Endodermal cell (in vitro differentiated cells): Measurements from ENCODE around the gene ELL. TPM values are rescaled to one million over a fixed set of nuclear protein-coding genes. Genes with fewer than 3 reads are reported as not detected.

Source experiments
- DNase-seq: peaks from one replicate; pipeline ENCODE4 v3.0.0-alpha.2; 2017
- H3K27ac ChIP-seq: 2 replicates; pipeline ENCODE4 v1.5.1; 2013; ENCODE audit warnings: mild to moderate bottlenecking, low read depth, low read length, moderate library complexity
- H3K27me3 ChIP-seq: 2 replicates; pipeline ENCODE4 v1.6.1; 2013; ENCODE audit warnings: mild to moderate bottlenecking, low read length, moderate library complexity; ENCODE audit not compliant: insufficient read depth, control insufficient read depth, poor library complexity, severe bottlenecking
- H3K36me3 ChIP-seq: 2 replicates; pipeline ENCODE4 v1.7.0; 2013; ENCODE audit warnings: mild to moderate bottlenecking, low read length, moderate library complexity; ENCODE audit not compliant: control insufficient read depth, insufficient read depth
- H3K4me1 ChIP-seq: one replicate; pipeline ENCODE4 v1.7.0; 2013; ENCODE audit warnings: low read length; ENCODE audit not compliant: control insufficient read depth, insufficient read depth
- H3K4me3 ChIP-seq: 2 replicates; pipeline ENCODE4 v1.5.1; 2013; ENCODE audit warnings: mild to moderate bottlenecking, low read length, moderate library complexity
- H3K9ac ChIP-seq: 2 replicates; pipeline ENCODE4 v1.6.1; 2013; ENCODE audit warnings: mild to moderate bottlenecking, low read length, moderate library complexity; ENCODE audit not compliant: poor library complexity, severe bottlenecking; ENCODE audit errors: extremely low read depth
- H3K9me3 ChIP-seq: 2 replicates; pipeline ENCODE4 v1.6.1; 2013; ENCODE audit warnings: mild to moderate bottlenecking, low read length, moderate library complexity; ENCODE audit not compliant: control insufficient read depth
- H3K27ac Mint-ChIP-seq: 2 replicates; pipeline ENCODE4 v1.8.0; 2020; ENCODE audit warnings: mixed read lengths
- H3K27me3 Mint-ChIP-seq: 2 replicates; pipeline ENCODE4 v1.8.0; 2021; ENCODE audit warnings: mild to moderate bottlenecking, mixed read lengths; ENCODE audit not compliant: insufficient read depth
- H3K36me3 Mint-ChIP-seq: 2 replicates; pipeline ENCODE4 v1.8.0; 2020; ENCODE audit warnings: low read depth, mixed read lengths
- H3K4me1 Mint-ChIP-seq: 2 replicates; pipeline ENCODE4 v1.8.0; 2020; ENCODE audit warnings: mixed read lengths
- H3K4me3 Mint-ChIP-seq: 2 replicates; pipeline ENCODE4 v1.8.0; 2020; ENCODE audit warnings: mild to moderate bottlenecking, moderate library complexity, mixed read lengths
- H3K9me3 Mint-ChIP-seq: 2 replicates; pipeline ENCODE4 v1.8.0; 2020; ENCODE audit warnings: mild to moderate bottlenecking, mixed read lengths
- WGBS, 2 experiments: methylation state at CpG; one replicate each; pipeline versions ENCODE4 v1.1.5 to v1.1.7; 2013; ENCODE audit warnings: missing lambda C conversion rate in 2 of 2, mixed read lengths in 1 of 2; ENCODE audit not compliant: insufficient coverage in 1 of 2, insufficient read length in 1 of 2; 5-methylcytosine and 5-hydroxymethylcytosine counted together
- total RNA-seq, 2 donors: library from RNA; stranded (reverse); fragmentation: NEBNext Ultra II Directional in 1 of 2; extraction: Animal tissue kit (Norgen Biotek cat#: 25700) in 1 of 2; gene quantifications; 2 replicates in 1 of 2; 3 replicates in 1 of 2; pipeline ENCODE4 v1.2.1, GENCODE V29; 2021
- TF ChIP-seq, protein P1 (sequence below): fragments of 200-600 bp; sonication (generic); conservative IDR thresholded peaks from 2 replicates; pipeline ENCODE4 v1.5.0; 2021; ENCODE audit warnings: antibody characterized with exemption, mild to moderate bottlenecking

The ELL gene
- total RNA-seq, 2 donors from 2014 or later = 10.9 to 15.4 TPM

GRCh38 chr19:18401580-18402112 is 120.2 kb downstream of the ELL start:
- H3K9me3 Mint-ChIP-seq = no peaks in the 10 kb centered on the region
- H3K36me3 Mint-ChIP-seq = no peaks in the 10 kb centered on the region
- no peak overlapping the region for H3K4me3 Mint-ChIP-seq
- no peaks in the 10 kb centered on the region for H3K27me3 ChIP-seq
- H3K9ac ChIP-seq = no peak overlapping the region
- no peak overlapping the region for H3K27ac ChIP-seq
- peaks cover 12% of the 10 kb centered on the region for H3K27me3 Mint-ChIP-seq
- H3K4me1 Mint-ChIP-seq = peaks cover 1% of the 10 kb centered on the region
- WGBS, 2 experiments = 81 to 87% methylated on average over 4 to 7 of the region's 7 CpGs
- H3K36me3 ChIP-seq = no peaks in the 10 kb centered on the region
- no peak overlapping the region for H3K4me3 ChIP-seq
- H3K27ac Mint-ChIP-seq = peak overlapping the region; percentile 58
- no peaks in the 10 kb centered on the region for H3K4me1 ChIP-seq
- no peaks in the 10 kb centered on the region for H3K9me3 ChIP-seq
- TF ChIP-seq, protein P1, sequence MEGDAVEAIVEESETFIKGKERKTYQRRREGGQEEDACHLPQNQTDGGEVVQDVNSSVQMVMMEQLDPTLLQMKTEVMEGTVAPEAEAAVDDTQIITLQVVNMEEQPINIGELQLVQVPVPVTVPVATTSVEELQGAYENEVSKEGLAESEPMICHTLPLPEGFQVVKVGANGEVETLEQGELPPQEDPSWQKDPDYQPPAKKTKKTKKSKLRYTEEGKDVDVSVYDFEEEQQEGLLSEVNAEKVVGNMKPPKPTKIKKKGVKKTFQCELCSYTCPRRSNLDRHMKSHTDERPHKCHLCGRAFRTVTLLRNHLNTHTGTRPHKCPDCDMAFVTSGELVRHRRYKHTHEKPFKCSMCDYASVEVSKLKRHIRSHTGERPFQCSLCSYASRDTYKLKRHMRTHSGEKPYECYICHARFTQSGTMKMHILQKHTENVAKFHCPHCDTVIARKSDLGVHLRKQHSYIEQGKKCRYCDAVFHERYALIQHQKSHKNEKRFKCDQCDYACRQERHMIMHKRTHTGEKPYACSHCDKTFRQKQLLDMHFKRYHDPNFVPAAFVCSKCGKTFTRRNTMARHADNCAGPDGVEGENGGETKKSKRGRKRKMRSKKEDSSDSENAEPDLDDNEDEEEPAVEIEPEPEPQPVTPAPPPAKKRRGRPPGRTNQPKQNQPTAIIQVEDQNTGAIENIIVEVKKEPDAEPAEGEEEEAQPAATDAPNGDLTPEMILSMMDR = peak; percentile 68
- peak; percentile 83 for DNase-seq

- Histone ChIP-seq H3K9me3 (no peaks in the 10 kb centered on the region), H3K4me1 (no peaks in the 10 kb centered on the region), H3K27ac (no peak overlapping the region), H3K9ac (no peak overlapping the region), H3K4me3 (no peak overlapping the region), H3K36me3 (no peaks in the 10 kb centered on the region), H3K27me3 (no peaks in the 10 kb centered on the region)
- Mint-ChIP-seq H3K27ac (no peak overlapping the region), H3K4me3 (no peak overlapping the region), H3K4me1 (peaks cover 1% of the 10 kb centered on the region), H3K27me3 (peaks cover 13% of the 10 kb centered on the region), H3K36me3 (no peaks in the 10 kb centered on the region), H3K9me3 (no peaks in the 10 kb centered on the region)
- WGBS, 2 experiments = 90 to 98% methylated on average over 6 of the region's 6 CpGs
- no peak for DNase-seq
- TF ChIP-seq, protein P1 = no peak
These were observed 122.9 kb downstream of the ELL start for GRCh38 chr19:18399008-18399407.

DNA sequence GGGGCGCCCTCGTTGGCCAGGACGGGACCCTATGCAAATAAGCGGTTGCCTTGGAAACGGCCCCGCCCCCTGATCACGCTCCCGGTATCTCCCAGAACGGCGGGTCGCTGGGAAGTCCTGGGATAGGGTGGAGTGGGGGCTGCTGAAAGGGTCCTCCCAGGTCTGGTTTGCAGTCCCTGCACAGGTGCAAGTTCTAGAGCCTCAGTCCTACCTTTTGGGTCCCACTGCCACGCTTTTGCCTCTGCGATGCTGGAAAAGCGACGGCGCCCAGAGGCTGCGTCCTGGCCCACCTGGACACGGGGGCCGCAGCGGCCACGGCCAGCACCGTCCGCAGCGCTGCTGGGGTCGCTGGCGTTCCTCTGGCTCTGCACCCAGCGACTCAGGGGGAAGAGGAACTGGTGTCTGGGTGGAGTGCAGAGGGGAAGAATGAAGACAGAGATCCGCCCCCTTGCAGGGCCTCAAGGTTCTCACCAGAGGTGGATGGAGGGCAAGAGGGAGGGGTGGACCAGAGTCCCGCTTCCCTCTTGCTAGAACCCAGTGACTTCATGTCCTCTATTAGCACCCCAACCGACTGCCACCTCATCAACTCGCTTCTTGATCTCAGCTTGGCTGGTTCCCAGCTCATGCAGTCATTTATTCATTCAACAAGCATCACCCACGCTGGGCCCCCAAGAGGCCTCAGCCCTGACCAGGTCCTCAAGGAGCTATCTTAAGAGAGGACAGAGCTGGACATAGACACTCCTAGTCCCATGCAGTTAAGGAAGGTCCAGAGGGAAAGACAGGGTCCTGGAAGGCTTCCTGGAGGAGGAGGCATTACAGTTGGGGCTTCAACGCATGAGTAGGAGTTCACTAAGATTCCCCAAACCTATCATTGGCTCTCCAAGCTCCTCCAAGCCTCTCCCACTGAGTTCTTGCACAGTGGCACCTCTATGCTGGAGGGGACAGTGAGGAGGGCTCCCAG is 124.3 kb downstream of the ELL start, which contains the start of gene LRRC25:
Gene LRRC25 (minus strand): TSS at position 381 of the 961 bp plus-strand sequence. CDS start 659 bp downstream, outside the sequence.
- DNase-seq = peak; percentile 83
- Mint-ChIP-seq H3K9me3 (no peaks in the 10 kb centered on the region), H3K36me3 (no peaks in the 10 kb centered on the region), H3K4me3 (no peak within 1 kb of the TSS), H3K4me1 (peaks cover 1% of the 10 kb centered on the region), H3K27ac (no peak within 1 kb of the TSS), H3K27me3 (peaks cover 14% of the 10 kb centered on the region)
- no peaks in the 10 kb centered on the region for H3K27me3 ChIP-seq
- WGBS, 2 experiments = 52% methylated on average over 14 to 32 of the region's 33 CpGs
- no peak within 1 kb of the TSS for H3K27ac ChIP-seq
- no peaks in the 10 kb centered on the region for H3K9me3 ChIP-seq
- no peak within 1 kb of the TSS for H3K9ac ChIP-seq
- H3K4me3 ChIP-seq = no peak within 1 kb of the TSS
- no peaks in the 10 kb centered on the region for H3K36me3 ChIP-seq
- H3K4me1 ChIP-seq = no peaks in the 10 kb centered on the region
- TF ChIP-seq, protein P1 = no peak
